Neuronal stem cell (in vitro differentiated cells): Measurements from ENCODE around the gene SNRNP200.

ENCODE experiments used
- DNase-seq: peaks from one replicate; pipeline ENCODE4 v3.0.0-alpha.2; 2013; ENCODE audit warnings: low spot score
- H2AFZ ChIP-seq: one replicate; pipeline ENCODE4 v1.6.1; 2013; ENCODE audit warnings: mild to moderate bottlenecking, low read length, inconsistent platforms
- H2AK5ac ChIP-seq: 2 replicates; pipeline ENCODE4 v1.6.1; 2013; ENCODE audit warnings: low read depth, mild to moderate bottlenecking, inconsistent platforms, low read length, moderate library complexity, mixed read lengths
- H2BK120ac ChIP-seq: 2 replicates; pipeline ENCODE4 v1.6.1; 2013; ENCODE audit warnings: low read depth, mild to moderate bottlenecking, inconsistent platforms, low read length, moderate library complexity, mixed read lengths
- H2BK12ac ChIP-seq: one replicate; pipeline ENCODE4 v1.6.1; 2013; ENCODE audit warnings: low read length, inconsistent platforms
- H2BK15ac ChIP-seq: 2 replicates; pipeline ENCODE4 v1.6.1; 2013; ENCODE audit warnings: mild to moderate bottlenecking, low read length, inconsistent platforms, mixed read lengths
- H2BK5ac ChIP-seq: one replicate; pipeline ENCODE4 v1.6.1; 2013; ENCODE audit warnings: inconsistent platforms, mild to moderate bottlenecking, low read length, moderate library complexity
- H3K14ac ChIP-seq: one replicate; pipeline ENCODE4 v1.6.1; 2013; ENCODE audit warnings: low read length, inconsistent platforms
- H3K18ac ChIP-seq: 2 replicates; pipeline ENCODE4 v1.6.1; 2013; ENCODE audit warnings: low read length, inconsistent platforms
- H3K23ac ChIP-seq: 2 replicates; pipeline ENCODE4 v1.6.1; 2013; ENCODE audit warnings: low read depth, mild to moderate bottlenecking, mixed read lengths, low read length, inconsistent platforms; ENCODE audit not compliant: poor library complexity
- H3K27ac ChIP-seq: replicated peaks from 3 replicates; pipeline ENCODE4 v1.5.1; 2013; ENCODE audit warnings: low read length, inconsistent platforms
- H3K27me3 ChIP-seq, 3 experiments: 2 replicates each; pipeline ENCODE4 v1.6.1; 2013; ENCODE audit warnings: low read length in 3 of 3, mild to moderate bottlenecking in 2 of 3, inconsistent platforms in 1 of 3, low read depth in 1 of 3, mixed read lengths in 1 of 3, moderate library complexity in 1 of 3; ENCODE audit not compliant: control insufficient read depth in 3 of 3, insufficient read depth in 3 of 3
- H3K36me3 ChIP-seq, 2 donors: replicated peaks in 1 of 2; 2 replicates each; pipeline ENCODE4 v1.6.1; 2013; ENCODE audit warnings: low read length in 2 of 2; ENCODE audit not compliant: control insufficient read depth in 2 of 2, insufficient read depth in 2 of 2
- H3K4ac ChIP-seq: 2 replicates; pipeline ENCODE4 v1.6.1; 2013; ENCODE audit warnings: inconsistent platforms, mild to moderate bottlenecking, low read length, moderate library complexity
- H3K4me1 ChIP-seq, 2 donors: 1 replicate in 1 of 2; 2 replicates in 1 of 2; pipeline ENCODE4 v1.6.1; 2013; ENCODE audit warnings: low read length in 2 of 2, low read depth in 1 of 2; ENCODE audit not compliant: control insufficient read depth in 2 of 2, insufficient read depth in 1 of 2
- H3K4me2 ChIP-seq: one replicate; pipeline ENCODE4 v1.6.1; 2013; ENCODE audit warnings: mild to moderate bottlenecking, low read length, inconsistent platforms; ENCODE audit not compliant: insufficient read depth, poor library complexity, severe bottlenecking
- H3K4me3 ChIP-seq, 2 donors: 2 replicates each; pipeline ENCODE4 v1.5.1; 2013; ENCODE audit warnings: low read length in 2 of 2, mild to moderate bottlenecking in 2 of 2, inconsistent platforms in 1 of 2, moderate library complexity in 1 of 2
- H3K79me1 ChIP-seq: one replicate; pipeline ENCODE4 v1.6.1; 2013; ENCODE audit warnings: low read depth, mild to moderate bottlenecking, inconsistent platforms, low read length, moderate library complexity
- H3K9ac ChIP-seq: one replicate; pipeline ENCODE4 v1.6.1; 2013; ENCODE audit warnings: mild to moderate bottlenecking, low read depth, low read length, inconsistent platforms; ENCODE audit not compliant: poor library complexity
- H3K9me3 ChIP-seq, 2 donors: replicated peaks in 1 of 2; 2 replicates each; pipeline versions ENCODE3 to v1.6.1; 2013; ENCODE audit warnings: low read length in 2 of 2, mild to moderate bottlenecking in 2 of 2, inconsistent platforms in 1 of 2, low read depth in 1 of 2, mixed read lengths in 1 of 2, moderate library complexity in 1 of 2; ENCODE audit not compliant: control insufficient read depth in 2 of 2, insufficient read depth in 1 of 2
- H4K8ac ChIP-seq: one replicate; pipeline ENCODE4 v1.6.1; 2013; ENCODE audit warnings: low read depth, mild to moderate bottlenecking, inconsistent platforms, low read length, moderate library complexity
- H4K91ac ChIP-seq: one replicate; pipeline ENCODE4 v1.6.1; 2013; ENCODE audit warnings: low read length, low read depth, mild to moderate bottlenecking, inconsistent platforms; ENCODE audit not compliant: poor library complexity
- WGBS, 2 donors: extraction: QIAGEN DNeasy Blood & Tissue Kit; methylation state at CpG; one replicate each; pipeline ENCODE4 v1.1.7; 2013; ENCODE audit warnings: missing lambda C conversion rate in 2 of 2, mixed read lengths in 1 of 2; ENCODE audit not compliant: insufficient read length in 2 of 2, insufficient replicate concordance in 1 of 2; ENCODE audit errors: extremely low coverage in 2 of 2; 5-methylcytosine and 5-hydroxymethylcytosine counted together

Gene SNRNP200

DNA sequence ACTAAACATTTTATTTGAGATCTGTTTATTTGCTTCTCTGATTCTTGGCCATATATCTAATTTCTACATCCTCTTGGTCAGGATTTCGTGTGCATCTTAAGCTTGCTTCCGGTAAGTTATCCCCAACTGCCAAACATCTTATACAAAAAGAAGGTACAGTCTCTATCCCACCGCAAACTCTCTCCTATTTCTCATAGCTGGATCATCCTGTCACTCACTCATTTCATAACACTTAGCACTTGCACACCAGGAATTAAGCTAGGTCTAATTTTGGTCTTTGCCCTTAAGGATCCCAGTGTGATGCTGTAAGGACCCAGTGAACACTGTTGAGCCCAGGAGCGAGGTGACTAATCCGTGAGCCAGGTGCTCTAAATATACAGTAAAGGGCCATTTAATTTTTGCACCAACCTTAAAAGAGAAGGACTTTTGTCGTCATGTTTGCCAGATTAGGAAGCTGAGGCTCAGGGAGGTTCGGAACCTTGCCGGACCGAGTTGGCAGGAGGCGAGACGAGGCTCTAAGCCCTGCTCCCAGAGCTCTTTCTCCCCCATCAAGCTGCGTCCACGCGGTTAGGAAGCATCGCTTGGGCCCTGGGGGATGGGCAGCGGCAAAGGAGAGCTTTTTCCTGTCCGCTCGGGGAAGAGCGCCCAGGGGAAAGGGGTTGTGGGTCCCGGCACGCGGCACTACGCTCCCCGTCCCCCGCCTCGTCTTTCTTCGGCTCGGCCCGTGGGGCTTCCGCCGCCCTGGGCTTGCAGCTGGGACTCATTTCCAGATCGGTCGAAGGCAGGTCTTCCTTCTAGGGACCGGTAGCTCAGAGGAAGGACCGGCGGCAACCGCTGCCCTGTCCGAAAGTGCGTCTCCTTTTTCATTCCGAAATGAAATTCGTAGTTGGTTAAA lies 15.6 kb upstream of the SNRNP200 start:
- DNase-seq: peak; percentile 27

DNA sequence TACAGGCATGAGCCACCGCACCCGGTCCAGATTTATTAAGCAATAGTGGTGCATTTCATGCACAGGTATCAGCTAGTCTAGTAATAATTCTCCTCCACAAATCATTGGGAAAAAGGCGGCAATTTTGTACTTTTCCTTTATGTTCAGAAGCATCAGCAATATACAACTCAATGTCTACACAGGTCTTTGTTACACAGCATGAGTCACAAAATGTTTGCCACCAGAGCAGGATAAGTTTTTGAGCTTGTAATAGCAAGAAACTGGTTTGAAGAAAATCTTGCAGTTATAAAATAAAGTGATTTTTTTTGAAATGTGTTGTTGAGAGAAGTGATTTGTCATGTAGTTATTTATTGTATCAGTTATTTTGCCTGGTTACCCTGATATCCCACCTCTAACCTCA lies 15.0 kb upstream of the SNRNP200 start:
- no peak overlapping the region for H2AFZ ChIP-seq
- H3K4me1 ChIP-seq: peaks cover 11 to 13% of the 10 kb centered on the region in 2 donors
- H3K9ac ChIP-seq: no peak overlapping the region
- no peak overlapping the region for H3K23ac ChIP-seq
- H3K18ac ChIP-seq: no peak overlapping the region
- H2BK15ac ChIP-seq: no peak overlapping the region
- peaks cover 0 to 30% (median 0%) of the 10 kb centered on the region in 3 experiments for H3K27me3 ChIP-seq
- no CpG with 5 or more reads among the region's 3 CpGs for WGBS, 2 donors
- no peak overlapping the region for H2BK12ac ChIP-seq
- H4K91ac ChIP-seq: no peak overlapping the region
- H4K8ac ChIP-seq: no peak overlapping the region
- H3K4me2 ChIP-seq: no peak overlapping the region
- H3K27ac ChIP-seq: no peak overlapping the region
- H3K4me3 ChIP-seq: peak overlapping the region in 1 of 2 donors; percentile 69
- H2BK120ac ChIP-seq: no peak overlapping the region
- no peak overlapping the region for H2BK5ac ChIP-seq
- peaks cover 1% of the 10 kb centered on the region for H3K79me1 ChIP-seq
- no peak for DNase-seq
- H3K36me3 ChIP-seq: no peaks in the 10 kb centered on the region
- no peaks in the 10 kb centered on the region for H3K9me3 ChIP-seq
- H3K4ac ChIP-seq: no peak overlapping the region
- no peak overlapping the region for H2AK5ac ChIP-seq
- H3K14ac ChIP-seq: no peak overlapping the region

More for the DNA sequence above, 15.6 kb upstream of the SNRNP200 start:
- WGBS, 2 donors: no CpG with 5 or more reads among the region's 41 CpGs
- peak overlapping the region; percentile 94 for H2AFZ ChIP-seq
- no peak overlapping the region for H3K4ac ChIP-seq
- no peak overlapping the region for H2BK12ac ChIP-seq
- no peaks in the 10 kb centered on the region for H3K36me3 ChIP-seq
- peak overlapping the region; percentile 11 for H3K23ac ChIP-seq
- no peak overlapping the region for H4K8ac ChIP-seq
- H3K4me2 ChIP-seq: peak overlapping the region; percentile 99
- peaks cover 1% of the 10 kb centered on the region for H3K79me1 ChIP-seq
- peak overlapping the region; percentile 69 to 87 for H3K4me3 ChIP-seq
- peak overlapping the region; percentile 45 for H2BK5ac ChIP-seq
- peaks cover 7 to 12% of the 10 kb centered on the region in 2 donors for H3K4me1 ChIP-seq
- H2AK5ac ChIP-seq: peak overlapping the region; percentile 15
- peak overlapping the region; percentile 18 for H2BK15ac ChIP-seq
- peak overlapping the region; percentile 96 for H3K18ac ChIP-seq
- H3K27me3 ChIP-seq: peaks cover 0 to 34% (median 4%) of the 10 kb centered on the region in 3 experiments
- H3K14ac ChIP-seq: peak overlapping the region; percentile 14
- peak overlapping the region; percentile 80 for H3K9ac ChIP-seq
- peak overlapping the region; percentile 57 for H4K91ac ChIP-seq
- H3K27ac ChIP-seq: no peak overlapping the region
- peak overlapping the region; percentile 13 for H2BK120ac ChIP-seq
- H3K9me3 ChIP-seq: no peaks in the 10 kb centered on the region

- H2AK5ac ChIP-seq: no peak overlapping the region
- H3K79me1 ChIP-seq: peaks cover 1% of the 10 kb centered on the region
- no peak overlapping the region for H3K4me3 ChIP-seq
- no peak overlapping the region for H3K27ac ChIP-seq
- no peak overlapping the region for H2BK120ac ChIP-seq
- no peak overlapping the region for H3K4ac ChIP-seq
- no peak overlapping the region for H4K91ac ChIP-seq
- H3K9me3 ChIP-seq: peaks cover 0 to 2% of the 10 kb centered on the region in 2 donors
- H2BK12ac ChIP-seq: no peak overlapping the region
- H3K18ac ChIP-seq: no peak overlapping the region
- no peak for DNase-seq
- no peak overlapping the region for H3K9ac ChIP-seq
- H3K36me3 ChIP-seq: no peaks in the 10 kb centered on the region
- no peak overlapping the region for H2BK5ac ChIP-seq
- H2BK15ac ChIP-seq: no peak overlapping the region
- no peak overlapping the region for H3K23ac ChIP-seq
- no CpG with 5 or more reads among the region's 1 CpG for WGBS, 2 donors
- no peak overlapping the region for H4K8ac ChIP-seq
- H3K27me3 ChIP-seq: peaks cover 0 to 23% (median 0%) of the 10 kb centered on the region in 3 experiments
- no peak overlapping the region for H3K4me2 ChIP-seq
- H3K4me1 ChIP-seq: peaks cover 8 to 17% of the 10 kb centered on the region in 2 donors
- no peak overlapping the region for H2AFZ ChIP-seq
- H3K14ac ChIP-seq: no peak overlapping the region
Measured at GRCh38 chr2:96319396-96319795, 14.1 kb upstream of the SNRNP200 start.

GRCh38 chr2:96318723-96319122 lies 13.4 kb upstream of the SNRNP200 start:
- whole genome bisulfite sequencing, 2 donors: no CpG with 5 or more reads among the region's 4 CpGs
- no peak overlapping the region for H4K8ac ChIP-seq
- peaks cover 0 to 21% (median 0%) of the 10 kb centered on the region in 3 experiments for H3K27me3 ChIP-seq

More at GRCh38 chr2:96318723-96319122, 13.4 kb upstream of the SNRNP200 start:
- Histone ChIP-seq H3K4me2 (no peak overlapping the region), H3K36me3 (no peaks in the 10 kb centered on the region), H2BK5ac (no peak overlapping the region), H3K4me1 (peaks cover 8 to 17% of the 10 kb centered on the region in 2 donors), H2BK15ac (no peak overlapping the region), H3K79me1 (peaks cover 1% of the 10 kb centered on the region), H3K9ac (no peak overlapping the region), H3K9me3 (peaks cover 0 to 2% of the 10 kb centered on the region in 2 donors), H2BK12ac (no peak overlapping the region), H3K18ac (no peak overlapping the region), H3K27ac (no peak overlapping the region), H3K14ac (no peak overlapping the region), H3K23ac (no peak overlapping the region), H2AK5ac (no peak overlapping the region), H3K4ac (no peak overlapping the region), H2AFZ (no peak overlapping the region), H2BK120ac (no peak overlapping the region), H4K91ac (no peak overlapping the region), H3K4me3 (no peak overlapping the region)
- no peak for DNase-seq
